ENCODE data around the gene C9. TPM values are rescaled to one million over a fixed set of nuclear protein-coding genes. Genes with fewer than 3 reads are reported as not detected.

The C9 gene
- polyA plus RNA-seq, 1 donor (not counting 4 experiments of a cell fraction or from before 2014, with no cell fraction given), result 0.04 TPM

- dilution Hi-C loops (cut with MboI; ENCODE audit: extremely low pct_ligation_motif_present, low sequenced_read_pairs), result no loop called here
- H3K4me3 ChIP-seq (ENCODE audit: control insufficient read depth in 2 of 3, extremely low read depth in 1 of 3, insufficient read depth in 2 of 3, low read depth in 1 of 3, low read length in 3 of 3), result no peak overlapping the region
- H3K4me1 ChIP-seq (ENCODE audit: control insufficient read depth, extremely low read depth, insufficient read depth, low read length), result no peaks in the 10 kb centered on the region
- DNase-seq (ENCODE audit: low read depth, low spot score) (no peak), FAIRE-seq (no peak)
- no peaks in the 10 kb centered on the region for H3K36me3 ChIP-seq (ENCODE audit: control insufficient read depth in 2 of 2, extremely low read depth in 1 of 2, insufficient read depth in 2 of 2, low read length in 2 of 2)
- H3K27ac ChIP-seq (ENCODE audit: control insufficient read depth, insufficient read depth, low read length), result no peak overlapping the region
- no peaks in the 10 kb centered on the region for H3K9me3 ChIP-seq (ENCODE audit: control insufficient read depth, low read depth, low read length)
- no peaks in the 10 kb centered on the region for H4K20me1 ChIP-seq (ENCODE audit: control insufficient read depth, extremely low read depth, insufficient read depth, low read length)
- H3K79me2 ChIP-seq (ENCODE audit: control insufficient read depth, insufficient read depth, low read length), result no peaks in the 10 kb centered on the region
- H3K9me1 ChIP-seq (ENCODE audit: control insufficient read depth, extremely low read depth, insufficient read depth, low read length), result no peaks in the 10 kb centered on the region
- no peaks in the 10 kb centered on the region for H3K27me3 ChIP-seq (ENCODE audit: control insufficient read depth, extremely low read depth, insufficient read depth, low read length)
- no peak overlapping the region for H3K4me2 ChIP-seq (ENCODE audit: control insufficient read depth, extremely low read depth, insufficient read depth, low read depth, low read length)
- TF ChIP-seq EZH2 (IDR thresholded peaks at IDR 0.05; ENCODE audit: low read length), result no peak
- TF ChIP-seq, protein P1, sequence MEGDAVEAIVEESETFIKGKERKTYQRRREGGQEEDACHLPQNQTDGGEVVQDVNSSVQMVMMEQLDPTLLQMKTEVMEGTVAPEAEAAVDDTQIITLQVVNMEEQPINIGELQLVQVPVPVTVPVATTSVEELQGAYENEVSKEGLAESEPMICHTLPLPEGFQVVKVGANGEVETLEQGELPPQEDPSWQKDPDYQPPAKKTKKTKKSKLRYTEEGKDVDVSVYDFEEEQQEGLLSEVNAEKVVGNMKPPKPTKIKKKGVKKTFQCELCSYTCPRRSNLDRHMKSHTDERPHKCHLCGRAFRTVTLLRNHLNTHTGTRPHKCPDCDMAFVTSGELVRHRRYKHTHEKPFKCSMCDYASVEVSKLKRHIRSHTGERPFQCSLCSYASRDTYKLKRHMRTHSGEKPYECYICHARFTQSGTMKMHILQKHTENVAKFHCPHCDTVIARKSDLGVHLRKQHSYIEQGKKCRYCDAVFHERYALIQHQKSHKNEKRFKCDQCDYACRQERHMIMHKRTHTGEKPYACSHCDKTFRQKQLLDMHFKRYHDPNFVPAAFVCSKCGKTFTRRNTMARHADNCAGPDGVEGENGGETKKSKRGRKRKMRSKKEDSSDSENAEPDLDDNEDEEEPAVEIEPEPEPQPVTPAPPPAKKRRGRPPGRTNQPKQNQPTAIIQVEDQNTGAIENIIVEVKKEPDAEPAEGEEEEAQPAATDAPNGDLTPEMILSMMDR (optimal IDR thresholded peaks at IDR 0.05 in 1 of 3, IDR thresholded peaks at IDR 0.05 in 1 of 3, conservative IDR thresholded peaks at IDR 0.05 in 1 of 3; ENCODE audit: extremely low read depth in 1 of 3, insufficient read depth in 2 of 3, low read length in 3 of 3), result no peak
- no peak overlapping the region for H3K9ac ChIP-seq (ENCODE audit: control insufficient read depth, extremely low read depth, insufficient read depth, low read length)
- H2AFZ ChIP-seq (ENCODE audit: control insufficient read depth, low read length), result no peak overlapping the region
Observed at GRCh38 chr5:39249069-39249468, 115.2 kb downstream of the C9 start.

- Histone ChIP-seq H3K9me1 (ENCODE audit: control insufficient read depth, extremely low read depth, insufficient read depth, low read length) (no peaks in the 10 kb centered on the region), H3K27ac (ENCODE audit: control insufficient read depth, insufficient read depth, low read length) (no peak overlapping the region), H2AFZ (ENCODE audit: control insufficient read depth, low read length) (no peak overlapping the region), H3K4me2 (ENCODE audit: control insufficient read depth, extremely low read depth, insufficient read depth, low read depth, low read length) (no peak overlapping the region), H3K79me2 (ENCODE audit: control insufficient read depth, insufficient read depth, low read length) (no peaks in the 10 kb centered on the region), H3K9me3 (ENCODE audit: control insufficient read depth, low read depth, low read length) (no peaks in the 10 kb centered on the region), H3K27me3 (ENCODE audit: control insufficient read depth, extremely low read depth, insufficient read depth, low read length) (no peaks in the 10 kb centered on the region), H4K20me1 (ENCODE audit: control insufficient read depth, extremely low read depth, insufficient read depth, low read length) (no peaks in the 10 kb centered on the region), H3K9ac (ENCODE audit: control insufficient read depth, extremely low read depth, insufficient read depth, low read length) (no peak overlapping the region), H3K4me1 (ENCODE audit: control insufficient read depth, extremely low read depth, insufficient read depth, low read length) (no peaks in the 10 kb centered on the region), H3K36me3 (ENCODE audit: control insufficient read depth in 2 of 2, extremely low read depth in 1 of 2, insufficient read depth in 2 of 2, low read length in 2 of 2) (no peaks in the 10 kb centered on the region), H3K4me3 (ENCODE audit: control insufficient read depth in 2 of 3, extremely low read depth in 1 of 3, insufficient read depth in 2 of 3, low read depth in 1 of 3, low read length in 3 of 3) (no peak overlapping the region)
- no peak for FAIRE-seq
- TF ChIP-seq, protein P1 (optimal IDR thresholded peaks at IDR 0.05 in 1 of 3, IDR thresholded peaks at IDR 0.05 in 1 of 3, conservative IDR thresholded peaks at IDR 0.05 in 1 of 3; ENCODE audit: extremely low read depth in 1 of 3, insufficient read depth in 2 of 3, low read length in 3 of 3), result no peak
- no peak for TF ChIP-seq EZH2 (IDR thresholded peaks at IDR 0.05; ENCODE audit: low read length)
- dilution Hi-C loops (cut with MboI; ENCODE audit: extremely low pct_ligation_motif_present, low sequenced_read_pairs), result no loop called here
- no peak for DNase-seq (ENCODE audit: low read depth, low spot score)
Observed at GRCh38 chr5:39240750-39241149, 123.5 kb downstream of the C9 start.
